NCI-H524 treated with DMSO at 0.1 percent for 48 hours (cell line): Measurements from ENCODE around the gene MORN1.

Source experiments
- DNase-seq: peaks from one replicate; lab custom pipeline; 2025; lab: John Stamatoyannopoulos, UW

The MORN1 gene

GRCh38 chr1:2289607-2290006, 101.7 kb downstream of the MORN1 start:
- DNase-seq, result no peak

GRCh38 chr1:2288816-2289536, 102.4 kb downstream of the MORN1 start:
- DNase-seq, result no peak

GRCh38 chr1:2288311-2288710, 103.0 kb downstream of the MORN1 start:
- DNase-seq, result no peak

GRCh38 chr1:2287649-2288048, 103.7 kb downstream of the MORN1 start:
- DNase-seq, result no peak

GRCh38 chr1:2286923-2287322, 104.4 kb downstream of the MORN1 start:
- DNase-seq, result no peak

GRCh38 chr1:2284932-2285331, 106.4 kb downstream of the MORN1 start:
- no peak for DNase-seq

GRCh38 chr1:2283991-2284895, 107.1 kb downstream of the MORN1 start:
- no peak for DNase-seq

- DNase-seq, result no peak
These were observed 107.9 kb downstream of the MORN1 start for GRCh38 chr1:2283371-2283990.

GRCh38 chr1:2282556-2283270, 108.6 kb downstream of the MORN1 start:
- no peak for DNase-seq

GRCh38 chr1:2279817-2280216, 111.5 kb downstream of the MORN1 start:
- DNase-seq, result no peak

GRCh38 chr1:2279210-2279639, 112.1 kb downstream of the MORN1 start:
- no peak for DNase-seq

- DNase-seq, result no peak
These were observed 112.7 kb downstream of the MORN1 start for GRCh38 chr1:2278591-2279209.

- no peak for DNase-seq
These were observed 113.4 kb downstream of the MORN1 start for GRCh38 chr1:2277741-2278488.

- DNase-seq, result no peak
These were observed 114.4 kb downstream of the MORN1 start for GRCh38 chr1:2276803-2277580.

- no peak for DNase-seq
These were observed 115.4 kb downstream of the MORN1 start for GRCh38 chr1:2275796-2276536.

- DNase-seq, result no peak
These were observed 116.4 kb downstream of the MORN1 start for GRCh38 chr1:2274929-2275475.

- DNase-seq, result no peak
These were observed 117.0 kb downstream of the MORN1 start for GRCh38 chr1:2274231-2274928.

GRCh38 chr1:2273401-2274090, 117.8 kb downstream of the MORN1 start:
- DNase-seq, result no peak
